Body of pancreas (tissue), 4 donors: ENCODE measurements around the gene LYRM7.

ENCODE experiments used
- POLR2A ChIP-seq, 3 donors: fragments of 450-650 bp; IDR thresholded peaks; one replicate each; pipeline ENCODE4 v1.6.1; 2016; ENCODE audit warnings: antibody characterized with exemption in 3 of 3, mild to moderate bottlenecking in 2 of 3
- TF ChIP-seq, protein P1 (sequence below), 7 experiments: fragments of 450-650 bp in 4 of 7; fragments of 200-600 bp in 3 of 7; sonication (generic) in 3 of 7; IDR thresholded peaks; one replicate each; pipeline ENCODE4 v1.5.1; 2016 to 2019; ENCODE audit warnings: antibody characterized with exemption in 7 of 7

DNA sequence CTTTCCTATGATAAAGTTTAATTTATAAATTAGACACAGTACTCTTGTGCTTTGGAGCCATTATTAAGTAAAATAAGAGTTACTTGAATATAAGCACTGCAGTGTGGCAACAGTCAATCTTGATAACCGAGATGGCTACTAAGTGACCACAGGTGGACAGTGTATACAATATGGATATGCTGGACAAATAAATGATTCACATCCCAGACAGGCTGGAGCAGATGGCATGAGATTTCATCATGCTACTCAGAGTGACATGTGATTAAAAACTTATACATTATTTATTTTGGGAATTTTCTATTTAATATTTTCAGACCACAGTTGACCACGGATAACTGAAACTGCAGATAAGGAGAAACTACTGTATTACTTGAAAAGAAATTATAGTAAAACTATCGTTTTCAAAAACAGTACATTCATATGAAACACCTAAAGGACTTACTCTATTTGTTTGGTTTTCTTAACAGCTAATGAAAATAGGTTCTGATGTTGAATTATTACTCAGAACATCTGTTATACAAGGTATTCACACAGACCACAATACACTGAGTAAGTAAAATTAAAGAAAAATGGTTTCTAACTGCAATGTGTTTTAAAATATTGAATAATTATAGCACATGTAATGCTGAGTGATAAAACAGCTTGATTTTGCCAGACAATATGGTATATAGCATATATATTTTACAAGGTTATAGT, 16.0 kb downstream of the LYRM7 start:
- TF ChIP-seq, protein P1, sequence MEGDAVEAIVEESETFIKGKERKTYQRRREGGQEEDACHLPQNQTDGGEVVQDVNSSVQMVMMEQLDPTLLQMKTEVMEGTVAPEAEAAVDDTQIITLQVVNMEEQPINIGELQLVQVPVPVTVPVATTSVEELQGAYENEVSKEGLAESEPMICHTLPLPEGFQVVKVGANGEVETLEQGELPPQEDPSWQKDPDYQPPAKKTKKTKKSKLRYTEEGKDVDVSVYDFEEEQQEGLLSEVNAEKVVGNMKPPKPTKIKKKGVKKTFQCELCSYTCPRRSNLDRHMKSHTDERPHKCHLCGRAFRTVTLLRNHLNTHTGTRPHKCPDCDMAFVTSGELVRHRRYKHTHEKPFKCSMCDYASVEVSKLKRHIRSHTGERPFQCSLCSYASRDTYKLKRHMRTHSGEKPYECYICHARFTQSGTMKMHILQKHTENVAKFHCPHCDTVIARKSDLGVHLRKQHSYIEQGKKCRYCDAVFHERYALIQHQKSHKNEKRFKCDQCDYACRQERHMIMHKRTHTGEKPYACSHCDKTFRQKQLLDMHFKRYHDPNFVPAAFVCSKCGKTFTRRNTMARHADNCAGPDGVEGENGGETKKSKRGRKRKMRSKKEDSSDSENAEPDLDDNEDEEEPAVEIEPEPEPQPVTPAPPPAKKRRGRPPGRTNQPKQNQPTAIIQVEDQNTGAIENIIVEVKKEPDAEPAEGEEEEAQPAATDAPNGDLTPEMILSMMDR (IDR thresholded peaks at IDR 0.05), result no peak
- TF ChIP-seq POLR2A (IDR thresholded peaks at IDR 0.05), result no peak
